ENCODE results near the gene MAGI3.
"Not testable (repeated sequence)": the region's sequence is repeated elsewhere in the genome, so short reads cannot be mapped to it uniquely, and the experiment has no call there.

Gene MAGI3

GRCh38 chr1:113582084-113582483, 191.8 kb downstream of the MAGI3 start:
- DNase-seq: no peak

- no peak for DNase-seq
Observed at GRCh38 chr1:113587475-113587874, 197.2 kb downstream of the MAGI3 start.

- DNase-seq: no peak
Observed at GRCh38 chr1:113592230-113592629, 201.9 kb downstream of the MAGI3 start.

GRCh38 chr1:113593550-113594297, 203.4 kb downstream of the MAGI3 start:
- DNase-seq: no peak

- not testable (repeated sequence) for DNase-seq
Observed at GRCh38 chr1:113604466-113604865, 214.2 kb downstream of the MAGI3 start.

GRCh38 chr1:113605146-113605545, 214.8 kb downstream of the MAGI3 start:
- DNase-seq: no peak

GRCh38 chr1:113608399-113608798, 218.1 kb downstream of the MAGI3 start:
- no peak for DNase-seq

- DNase-seq: no peak
Observed at GRCh38 chr1:113610372-113610771, 220.1 kb downstream of the MAGI3 start.

GRCh38 chr1:113615425-113615824, 225.1 kb downstream of the MAGI3 start:
- DNase-seq: no peak

- DNase-seq: no peak
Observed at GRCh38 chr1:113616156-113616555, 225.8 kb downstream of the MAGI3 start.

- DNase-seq: no peak
Observed at GRCh38 chr1:113617438-113618141, 227.3 kb downstream of the MAGI3 start.

- no peak for DNase-seq
Observed at GRCh38 chr1:113628997-113629396, 238.7 kb downstream of the MAGI3 start.

GRCh38 chr1:113630340-113631327, 240.3 kb downstream of the MAGI3 start:
- no peak for DNase-seq

GRCh38 chr1:113641396-113641795, 251.1 kb downstream of the MAGI3 start:
- no peak for DNase-seq

- DNase-seq: no peak
Observed at GRCh38 chr1:113647164-113647563, 256.8 kb downstream of the MAGI3 start.

- DNase-seq: no peak
Observed at GRCh38 chr1:113648478-113648877, 258.2 kb downstream of the MAGI3 start.

- DNase-seq: no peak
Observed at GRCh38 chr1:113652771-113653170, 262.5 kb downstream of the MAGI3 start.

- DNase-seq: no peak
Observed at GRCh38 chr1:113653741-113654140, 263.4 kb downstream of the MAGI3 start.

GRCh38 chr1:113654883-113655282, 264.6 kb downstream of the MAGI3 start:
- no peak for DNase-seq

GRCh38 chr1:113657126-113657525, 266.8 kb downstream of the MAGI3 start:
- no peak for DNase-seq

- DNase-seq: no peak
Observed at GRCh38 chr1:113657556-113658063, 267.3 kb downstream of the MAGI3 start.

GRCh38 chr1:113659035-113659434, 268.7 kb downstream of the MAGI3 start:
- no peak for DNase-seq

GRCh38 chr1:113659556-113659955, 269.2 kb downstream of the MAGI3 start:
- no peak for DNase-seq
